NCI-H2227 (cell line): ENCODE measurements around the gene PLEKHF1.

Experiments
- DNase-seq: peaks from one replicate; lab custom pipeline; 2025; ENCODE audit not compliant: unreplicated experiment; lab: John Stamatoyannopoulos, UW

Gene PLEKHF1

GRCh38 chr19:29724746-29725145 lies 59.5 kb downstream of the PLEKHF1 start:
- DNase-seq = no peak
